ENCODE data around the gene CNPY1. TPM values are rescaled to one million over a fixed set of nuclear protein-coding genes. Genes with fewer than 3 reads are reported as not detected.

The CNPY1 gene
- total RNA-seq, 1 experiment from 2014 or later = not detected

DNA sequence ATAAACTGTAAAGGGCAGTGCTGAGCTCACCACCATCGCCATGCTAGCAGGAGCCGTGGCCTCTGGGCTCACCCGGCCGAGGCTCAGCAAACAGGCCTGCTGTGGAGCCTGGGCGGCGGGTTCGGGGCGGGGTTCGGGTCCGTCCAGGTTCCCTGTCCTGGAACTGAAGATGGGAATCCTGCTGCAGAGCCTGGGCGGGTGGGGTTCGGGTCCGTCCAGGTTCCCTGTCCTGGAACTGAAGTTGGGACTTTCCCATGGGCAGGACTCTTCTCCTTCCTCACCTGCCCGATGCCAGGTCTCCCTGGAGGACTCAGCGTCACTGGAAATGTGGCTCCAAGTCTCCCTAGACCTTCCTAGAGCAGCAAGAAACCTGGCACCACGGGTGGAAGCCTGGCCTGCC, 51.8 kb downstream of the CNPY1 start:
- H3K4me3 ChIP-seq (ENCODE audit: low read length) = no peak overlapping the region
- no peaks in the 10 kb centered on the region for H3K4me1 ChIP-seq (ENCODE audit: low read length)
- no peak overlapping the region for H2AFZ ChIP-seq (ENCODE audit: low read length)
- no peaks in the 10 kb centered on the region for H3K79me2 ChIP-seq (ENCODE audit: low read length)
- H3K36me3 ChIP-seq (ENCODE audit: insufficient read depth, low read length) = no peaks in the 10 kb centered on the region
- no peak for DNase-seq
- no peak overlapping the region for H3K4me2 ChIP-seq (ENCODE audit: low read depth, low read length, poor library complexity, severe bottlenecking)
- H3K9ac ChIP-seq (ENCODE audit: low read length) = no peak overlapping the region
- H4K20me1 ChIP-seq (ENCODE audit: insufficient read depth, low read depth, low read length) = no peaks in the 10 kb centered on the region
- H3K27ac ChIP-seq (ENCODE audit: low read length) = no peak overlapping the region
- H3K9me2 ChIP-seq (replicated peaks; ENCODE audit: insufficient read depth, low read length) = no peaks in the 10 kb centered on the region
- no peaks in the 10 kb centered on the region for H3K27me3 ChIP-seq (ENCODE audit: low read length)
- no peaks in the 10 kb centered on the region for H3K9me3 ChIP-seq (ENCODE audit: low read length)

- H3K4me3 ChIP-seq (ENCODE audit: low read length) = no peak overlapping the region
- no peak for DNase-seq
- no peaks in the 10 kb centered on the region for H3K27me3 ChIP-seq (ENCODE audit: low read length)
- H2AFZ ChIP-seq (ENCODE audit: low read length) = no peak overlapping the region
- no peaks in the 10 kb centered on the region for H3K9me3 ChIP-seq (ENCODE audit: low read length)
- H3K27ac ChIP-seq (ENCODE audit: low read length) = no peak overlapping the region
- no peaks in the 10 kb centered on the region for H3K36me3 ChIP-seq (ENCODE audit: insufficient read depth, low read length)
- no peaks in the 10 kb centered on the region for H3K4me1 ChIP-seq (ENCODE audit: low read length)
- no peaks in the 10 kb centered on the region for H3K9me2 ChIP-seq (replicated peaks; ENCODE audit: insufficient read depth, low read length)
- H3K79me2 ChIP-seq (ENCODE audit: low read length) = no peaks in the 10 kb centered on the region
- no peak overlapping the region for H3K9ac ChIP-seq (ENCODE audit: low read length)
- H4K20me1 ChIP-seq (ENCODE audit: insufficient read depth, low read depth, low read length) = no peaks in the 10 kb centered on the region
- H3K4me2 ChIP-seq (ENCODE audit: low read depth, low read length, poor library complexity, severe bottlenecking) = no peak overlapping the region
Observed at GRCh38 chr7:155493744-155494538, 52.4 kb downstream of the CNPY1 start.

DNA sequence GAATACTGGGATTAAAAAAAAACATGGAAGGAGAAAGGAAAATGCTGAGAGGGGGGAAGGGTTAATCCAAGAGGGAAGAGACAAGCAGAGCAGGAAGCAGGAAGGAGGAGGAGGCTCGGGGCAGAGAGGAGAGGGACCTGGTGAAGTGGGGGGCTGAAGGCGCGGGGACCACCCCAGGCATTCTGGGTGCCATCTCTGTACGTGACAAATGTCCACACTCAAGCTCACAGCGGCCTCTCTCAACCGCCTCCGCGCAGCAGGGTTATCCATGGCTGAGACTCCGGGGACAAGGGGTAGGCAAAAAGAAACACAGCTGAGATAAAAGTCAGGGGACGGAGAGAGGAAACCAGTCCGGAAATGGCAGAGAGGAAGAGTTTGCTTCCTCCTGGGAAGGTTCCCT, 54.5 kb downstream of the CNPY1 start:
- Histone ChIP-seq H4K20me1 (ENCODE audit: insufficient read depth, low read depth, low read length) (no peaks in the 10 kb centered on the region; the same call in 1 of the 2 replicates), H3K4me1 (ENCODE audit: low read length) (no peaks in the 10 kb centered on the region), H3K9me3 (ENCODE audit: low read length) (no peaks in the 10 kb centered on the region), H3K27ac (ENCODE audit: low read length) (no peak overlapping the region), H3K9ac (ENCODE audit: low read length) (no peak overlapping the region), H3K4me2 (ENCODE audit: low read depth, low read length, poor library complexity, severe bottlenecking) (no peak overlapping the region), H3K27me3 (ENCODE audit: low read length) (no peaks in the 10 kb centered on the region), H2AFZ (ENCODE audit: low read length) (no peak overlapping the region), H3K4me3 (ENCODE audit: low read length) (no peak overlapping the region), H3K79me2 (ENCODE audit: low read length) (no peaks in the 10 kb centered on the region), H3K9me2 (replicated peaks; ENCODE audit: insufficient read depth, low read length) (no peaks in the 10 kb centered on the region), H3K36me3 (ENCODE audit: insufficient read depth, low read length) (no peaks in the 10 kb centered on the region)
- DNase-seq = no peak

GRCh38 chr7:155490697-155491628, 55.4 kb downstream of the CNPY1 start:
- no peaks in the 10 kb centered on the region; the same call in 1 of the 2 replicates for H4K20me1 ChIP-seq (ENCODE audit: insufficient read depth, low read depth, low read length)
- H3K27me3 ChIP-seq (ENCODE audit: low read length) = no peaks in the 10 kb centered on the region
- H3K9ac ChIP-seq (ENCODE audit: low read length) = no peak overlapping the region
- H3K9me3 ChIP-seq (ENCODE audit: low read length) = no peaks in the 10 kb centered on the region
- no peak overlapping the region for H2AFZ ChIP-seq (ENCODE audit: low read length)
- H3K36me3 ChIP-seq (ENCODE audit: insufficient read depth, low read length) = no peaks in the 10 kb centered on the region
- no peak overlapping the region for H3K27ac ChIP-seq (ENCODE audit: low read length)
- H3K9me2 ChIP-seq (replicated peaks; ENCODE audit: insufficient read depth, low read length) = no peaks in the 10 kb centered on the region
- DNase-seq = peak; percentile 42
- no peak overlapping the region for H3K4me2 ChIP-seq (ENCODE audit: low read depth, low read length, poor library complexity, severe bottlenecking)
- no peaks in the 10 kb centered on the region for H3K4me1 ChIP-seq (ENCODE audit: low read length)
- H3K4me3 ChIP-seq (ENCODE audit: low read length) = no peak overlapping the region
- H3K79me2 ChIP-seq (ENCODE audit: low read length) = no peaks in the 10 kb centered on the region

GRCh38 chr7:155489862-155490696, 56.3 kb downstream of the CNPY1 start:
- no peak overlapping the region for H3K4me2 ChIP-seq (ENCODE audit: low read depth, low read length, poor library complexity, severe bottlenecking)
- H3K4me3 ChIP-seq (ENCODE audit: low read length) = no peak overlapping the region
- no peaks in the 10 kb centered on the region for H3K9me3 ChIP-seq (ENCODE audit: low read length)
- no peaks in the 10 kb centered on the region for H3K4me1 ChIP-seq (ENCODE audit: low read length)
- H3K36me3 ChIP-seq (ENCODE audit: insufficient read depth, low read length) = no peaks in the 10 kb centered on the region
- no peaks in the 10 kb centered on the region for H3K27me3 ChIP-seq (ENCODE audit: low read length)
- no peak overlapping the region for H3K27ac ChIP-seq (ENCODE audit: low read length)
- no peak overlapping the region for H3K9ac ChIP-seq (ENCODE audit: low read length)
- H3K79me2 ChIP-seq (ENCODE audit: low read length) = no peaks in the 10 kb centered on the region
- no peak for DNase-seq
- no peaks in the 10 kb centered on the region; the same call in 1 of the 2 replicates for H4K20me1 ChIP-seq (ENCODE audit: insufficient read depth, low read depth, low read length)
- no peak overlapping the region for H2AFZ ChIP-seq (ENCODE audit: low read length)
- no peaks in the 10 kb centered on the region for H3K9me2 ChIP-seq (replicated peaks; ENCODE audit: insufficient read depth, low read length)

GRCh38 chr7:155489158-155489840, 57.1 kb downstream of the CNPY1 start:
- H3K9me2 ChIP-seq (replicated peaks; ENCODE audit: insufficient read depth, low read length) = no peaks in the 10 kb centered on the region
- DNase-seq = no peak
- H3K27me3 ChIP-seq (ENCODE audit: low read length) = no peaks in the 10 kb centered on the region
- H3K9me3 ChIP-seq (ENCODE audit: low read length) = no peaks in the 10 kb centered on the region
- H3K9ac ChIP-seq (ENCODE audit: low read length) = no peak overlapping the region
- no peaks in the 10 kb centered on the region; the same call in 1 of the 2 replicates for H4K20me1 ChIP-seq (ENCODE audit: insufficient read depth, low read depth, low read length)
- no peaks in the 10 kb centered on the region for H3K4me1 ChIP-seq (ENCODE audit: low read length)
- no peak overlapping the region for H3K27ac ChIP-seq (ENCODE audit: low read length)
- no peaks in the 10 kb centered on the region for H3K79me2 ChIP-seq (ENCODE audit: low read length)
- no peak overlapping the region for H2AFZ ChIP-seq (ENCODE audit: low read length)
- H3K4me3 ChIP-seq (ENCODE audit: low read length) = no peak overlapping the region
- no peak overlapping the region for H3K4me2 ChIP-seq (ENCODE audit: low read depth, low read length, poor library complexity, severe bottlenecking)
- H3K36me3 ChIP-seq (ENCODE audit: insufficient read depth, low read length) = no peaks in the 10 kb centered on the region

- H3K9ac ChIP-seq (ENCODE audit: low read length) = no peak overlapping the region
- H3K79me2 ChIP-seq (ENCODE audit: low read length) = no peaks in the 10 kb centered on the region
- H3K27me3 ChIP-seq (ENCODE audit: low read length) = no peaks in the 10 kb centered on the region
Observed at GRCh38 chr7:155488483-155489127, 57.8 kb downstream of the CNPY1 start.

More at GRCh38 chr7:155488483-155489127, 57.8 kb downstream of the CNPY1 start:
- Histone ChIP-seq H3K36me3 (ENCODE audit: insufficient read depth, low read length) (no peaks in the 10 kb centered on the region), H3K4me3 (ENCODE audit: low read length) (no peak overlapping the region), H3K9me2 (replicated peaks; ENCODE audit: insufficient read depth, low read length) (no peaks in the 10 kb centered on the region), H4K20me1 (ENCODE audit: insufficient read depth, low read depth, low read length) (no peaks in the 10 kb centered on the region; the same call in 1 of the 2 replicates), H3K27ac (ENCODE audit: low read length) (no peak overlapping the region), H3K4me1 (ENCODE audit: low read length) (no peaks in the 10 kb centered on the region), H3K9me3 (ENCODE audit: low read length) (no peaks in the 10 kb centered on the region), H2AFZ (ENCODE audit: low read length) (no peak overlapping the region), H3K4me2 (ENCODE audit: low read depth, low read length, poor library complexity, severe bottlenecking) (no peak overlapping the region)
- no peak for DNase-seq
